SU-DHL-6 (cell line): ENCODE data around the gene KIFC1.

Experiments
- EZH2phosphoT487 ChIP-seq: fragments of 200-600 bp; sonication (generic), shearing (Covaris generic); conservative IDR thresholded peaks from 2 replicates; pipeline ENCODE4 v1.6.1; 2018; ENCODE audit warnings: mild to moderate bottlenecking, antibody characterized with exemption, low read length, moderate library complexity, mixed read lengths
- TF ChIP-seq, protein P1 (sequence below): fragments of 200-600 bp; sonication (generic); IDR thresholded peaks from one replicate; pipeline ENCODE4 v1.5.1; 2017; ENCODE audit warnings: antibody characterized with exemption, mild to moderate bottlenecking, low read length, moderate library complexity; ENCODE audit not compliant: insufficient read depth, poor library complexity, severe bottlenecking

DNA sequence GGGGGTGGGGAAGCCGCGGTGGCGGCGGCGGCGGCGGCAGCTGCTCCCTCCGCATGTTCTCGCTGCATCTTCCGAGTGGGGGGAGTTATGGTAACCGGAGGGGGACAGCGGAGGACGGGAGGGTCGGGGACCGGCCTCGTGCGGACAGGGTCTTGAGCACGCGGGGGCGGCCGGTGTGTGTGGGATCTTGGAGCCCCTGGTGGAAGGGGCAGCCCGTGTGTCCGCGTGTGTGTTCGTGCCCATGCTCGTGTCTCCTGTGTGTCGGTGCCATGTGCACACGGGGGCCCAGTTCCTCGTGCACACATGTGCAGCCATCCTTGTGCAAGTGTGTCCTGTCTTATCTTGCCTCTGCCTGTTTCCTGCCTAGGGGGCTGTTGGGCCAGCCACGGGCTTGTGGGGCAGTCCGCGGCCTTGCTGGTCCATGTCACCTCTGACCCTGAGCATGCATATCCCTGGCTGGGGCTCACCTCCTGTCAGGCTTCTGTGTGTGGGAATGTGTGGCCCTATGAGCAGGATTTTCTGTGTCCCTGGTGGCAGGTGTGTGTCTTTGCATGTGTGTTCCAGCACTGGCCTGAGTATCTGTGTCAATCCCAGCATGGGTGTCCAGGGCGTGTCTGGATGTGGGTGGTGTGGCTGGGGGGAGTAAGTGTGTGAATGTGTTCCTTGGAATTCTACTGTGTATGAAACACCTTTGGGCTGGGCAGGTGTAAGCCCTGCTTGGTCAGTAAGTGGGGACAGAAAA lies 36.8 kb downstream of the KIFC1 start:
- TF ChIP-seq, protein P1, sequence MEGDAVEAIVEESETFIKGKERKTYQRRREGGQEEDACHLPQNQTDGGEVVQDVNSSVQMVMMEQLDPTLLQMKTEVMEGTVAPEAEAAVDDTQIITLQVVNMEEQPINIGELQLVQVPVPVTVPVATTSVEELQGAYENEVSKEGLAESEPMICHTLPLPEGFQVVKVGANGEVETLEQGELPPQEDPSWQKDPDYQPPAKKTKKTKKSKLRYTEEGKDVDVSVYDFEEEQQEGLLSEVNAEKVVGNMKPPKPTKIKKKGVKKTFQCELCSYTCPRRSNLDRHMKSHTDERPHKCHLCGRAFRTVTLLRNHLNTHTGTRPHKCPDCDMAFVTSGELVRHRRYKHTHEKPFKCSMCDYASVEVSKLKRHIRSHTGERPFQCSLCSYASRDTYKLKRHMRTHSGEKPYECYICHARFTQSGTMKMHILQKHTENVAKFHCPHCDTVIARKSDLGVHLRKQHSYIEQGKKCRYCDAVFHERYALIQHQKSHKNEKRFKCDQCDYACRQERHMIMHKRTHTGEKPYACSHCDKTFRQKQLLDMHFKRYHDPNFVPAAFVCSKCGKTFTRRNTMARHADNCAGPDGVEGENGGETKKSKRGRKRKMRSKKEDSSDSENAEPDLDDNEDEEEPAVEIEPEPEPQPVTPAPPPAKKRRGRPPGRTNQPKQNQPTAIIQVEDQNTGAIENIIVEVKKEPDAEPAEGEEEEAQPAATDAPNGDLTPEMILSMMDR = peak; percentile 32
- no peak for TF ChIP-seq EZH2phosphoT487
